IMR-90 (cell line): Measurements from ENCODE around the gene ACTN2. TPM values are rescaled to one million over a fixed set of nuclear protein-coding genes. Genes with fewer than 3 reads are reported as not detected.
A peak's percentile ranks its signal among the peaks of the same experiment; 100 is the strongest.

ENCODE experiments used
- ATAC-seq: fragments of 200-7000 bp; cut with Tn5 transposase; 2 replicates; pipeline ENCODE4 v1.9.1; 2020; ENCODE audit warnings: low read depth, mild to moderate bottlenecking, moderate library complexity
- BruUV-seq: library from RNA; stranded (reverse); fragments of 400-500 nt; replicated peaks from 2 replicates; lab custom pipeline; 2021; lab: Mats Ljungman, UMichigan
- CTCF ChIA-PET: fragments of 300-600 bp; formaldehyde crosslinking; extraction: SDS; loops from one replicate; lab custom pipeline; 2021; ENCODE audit warnings: antibody characterized with exemption; lab: Yijun Ruan, JAX
- POLR2A ChIA-PET: fragments of 300-600 bp; sonication (Branson Sonifier 250); formaldehyde crosslinking; loops from one replicate; lab custom pipeline; 2022; ENCODE audit warnings: antibody characterized with exemption; ENCODE audit not compliant: unreplicated experiment; lab: Charles Lee
- DNase-seq: peaks from one replicate; pipeline ENCODE4 v3.0.0; 2013
- H2AFZ ChIP-seq: replicated peaks from 2 replicates; pipeline ENCODE3; 2013; ENCODE audit warnings: low read length, mild to moderate bottlenecking; ENCODE audit not compliant: poor library complexity
- H2AK5ac ChIP-seq: 2 replicates; pipeline ENCODE4 v1.6.1; 2013; ENCODE audit warnings: low read depth, low read length, inconsistent platforms
- H2AK9ac ChIP-seq: replicated peaks from 2 replicates; pipeline ENCODE3; 2013; ENCODE audit warnings: mild to moderate bottlenecking, low read depth, low read length, moderate library complexity; ENCODE audit not compliant: poor library complexity
- H2BK120ac ChIP-seq: 2 replicates; pipeline ENCODE4 v1.6.1; 2013; ENCODE audit warnings: low read depth, low read length, inconsistent platforms
- H2BK15ac ChIP-seq: 3 replicates; pipeline ENCODE4 v1.6.1; 2013; ENCODE audit warnings: low read depth, low read length, inconsistent platforms
- H2BK20ac ChIP-seq: 2 replicates; pipeline ENCODE4 v1.6.1; 2013; ENCODE audit warnings: low read depth, mild to moderate bottlenecking, inconsistent platforms, low read length, moderate library complexity
- H2BK5ac ChIP-seq: 2 replicates; pipeline ENCODE4 v1.6.1; 2013; ENCODE audit warnings: mild to moderate bottlenecking, low read depth, low read length, inconsistent platforms; ENCODE audit not compliant: poor library complexity, severe bottlenecking
- H3K14ac ChIP-seq: replicated peaks from 2 replicates; pipeline ENCODE4 v1.6.1; 2013; ENCODE audit warnings: low read depth, low read length, inconsistent platforms
- H3K18ac ChIP-seq: 2 replicates; pipeline ENCODE4 v1.6.1; 2013; ENCODE audit warnings: low read depth, low read length, control low read depth
- H3K23ac ChIP-seq: 2 replicates; pipeline ENCODE4 v1.6.1; 2013; ENCODE audit warnings: low read depth, low read length, inconsistent platforms
- H3K27ac ChIP-seq: 2 replicates; pipeline ENCODE4 v1.5.1; 2013; ENCODE audit warnings: mild to moderate bottlenecking, control low read depth, low read length; ENCODE audit not compliant: insufficient read depth
- H3K27me3 ChIP-seq: 2 replicates; pipeline ENCODE4 v1.6.1; 2013; ENCODE audit warnings: low read length; ENCODE audit not compliant: control insufficient read depth, insufficient read depth
- H3K36me3 ChIP-seq: 2 replicates; pipeline ENCODE4 v1.6.1; 2013; ENCODE audit warnings: low read length, mixed read lengths; ENCODE audit not compliant: control insufficient read depth, insufficient read depth
- H3K4ac ChIP-seq: 2 replicates; pipeline ENCODE4 v1.6.1; 2013; ENCODE audit warnings: low read depth, low read length, inconsistent platforms
- H3K4me1 ChIP-seq: 2 replicates; pipeline ENCODE4 v1.6.1; 2013; ENCODE audit warnings: low read length, mixed read lengths; ENCODE audit not compliant: control insufficient read depth, insufficient read depth
- H3K4me2 ChIP-seq: 2 replicates; pipeline ENCODE4 v1.6.1; 2013; ENCODE audit warnings: low read depth, mild to moderate bottlenecking, control low read depth, low read length, moderate library complexity
- H3K4me3 ChIP-seq: 2 replicates; pipeline ENCODE4 v1.5.1; 2013; ENCODE audit warnings: low read depth, mild to moderate bottlenecking, control low read depth, low read length, moderate library complexity; ENCODE audit not compliant: insufficient read depth
- H3K56ac ChIP-seq: 2 replicates; pipeline ENCODE4 v1.6.1; 2013; ENCODE audit warnings: low read length, inconsistent platforms; ENCODE audit not compliant: insufficient read depth; ENCODE audit errors: extremely low read depth
- H3K79me1 ChIP-seq, 2 experiments: 2 replicates each; pipeline ENCODE4 v1.6.1; 2013; ENCODE audit warnings: low read length in 2 of 2, inconsistent platforms in 1 of 2, low read depth in 1 of 2
- H3K9ac ChIP-seq: 2 replicates; pipeline ENCODE4 v1.6.1; 2013; ENCODE audit warnings: low read depth, low read length, control low read depth
- H3K9me1 ChIP-seq: 2 replicates; pipeline ENCODE4 v1.6.1; 2013; ENCODE audit warnings: low read length, inconsistent platforms; ENCODE audit not compliant: insufficient read depth
- H3K9me3 ChIP-seq: 2 replicates; pipeline ENCODE4 v1.6.1; 2013; ENCODE audit warnings: low read length; ENCODE audit not compliant: control insufficient read depth, insufficient read depth
- H4K20me1 ChIP-seq: 2 replicates; pipeline ENCODE4 v1.6.1; 2013; ENCODE audit warnings: low read length, inconsistent platforms; ENCODE audit not compliant: insufficient read depth
- H4K5ac ChIP-seq: 2 replicates; pipeline ENCODE4 v1.6.1; 2013; ENCODE audit warnings: mild to moderate bottlenecking, low read depth, low read length, control low read depth
- H4K8ac ChIP-seq, 2 experiments: 2 replicates each; pipeline ENCODE4 v1.6.1; 2013; ENCODE audit warnings: low read depth in 2 of 2, low read length in 2 of 2, control low read depth in 1 of 2, inconsistent platforms in 1 of 2
- H4K91ac ChIP-seq: 2 replicates; pipeline ENCODE4 v1.6.1; 2013; ENCODE audit warnings: low read depth, low read length, inconsistent platforms; ENCODE audit not compliant: insufficient read depth
- BHLHE40 ChIP-seq: fragments of 150-350 bp; IDR thresholded peaks from 2 replicates; pipeline ENCODE4 v1.6.1; 2016; ENCODE audit warnings: mild to moderate bottlenecking, low read depth, low read length
- CEBPB ChIP-seq: IDR thresholded peaks from 2 replicates; pipeline ENCODE4 v1.6.1; 2012; ENCODE audit warnings: low read depth, low read length, improper control_type of control experiment
- FOS ChIP-seq: fragments of 150-350 bp; IDR thresholded peaks from 2 replicates; pipeline ENCODE4 v1.6.1; 2016; ENCODE audit warnings: low read depth, low read length
- MAZ ChIP-seq: IDR thresholded peaks from 2 replicates; pipeline ENCODE4 v1.6.1; 2012; ENCODE audit warnings: low read depth, mild to moderate bottlenecking, low read length, improper control_type of control experiment, moderate library complexity, borderline replicate concordance
- MXI1 ChIP-seq: IDR thresholded peaks from 2 replicates; pipeline ENCODE4 v1.6.1; 2012; ENCODE audit warnings: low read depth, mild to moderate bottlenecking, low read length, moderate library complexity, borderline replicate concordance
- POLR2A ChIP-seq: IDR thresholded peaks from 2 replicates; pipeline ENCODE4 v1.6.1; 2012; ENCODE audit warnings: mild to moderate bottlenecking, low read depth, low read length
- RAD21 ChIP-seq: IDR thresholded peaks from 2 replicates; pipeline ENCODE4 v1.6.1; 2012; ENCODE audit warnings: low read length, improper control_type of control experiment
- SMC3 ChIP-seq: fragments of 150-350 bp; IDR thresholded peaks from 2 replicates; pipeline ENCODE4 v1.6.1; 2016; ENCODE audit warnings: low read depth, mild to moderate bottlenecking, antibody characterized with exemption, low read length, moderate library complexity
- WGBS, 2 experiments: methylation state at CpG; one replicate each; pipeline versions ENCODE4 v1.1.5 to v1.1.7; 2013; ENCODE audit warnings: missing lambda C conversion rate in 2 of 2; ENCODE audit not compliant: insufficient read length in 1 of 2; ENCODE audit errors: extremely low coverage in 2 of 2; 5-methylcytosine and 5-hydroxymethylcytosine counted together
- dilution Hi-C: fragments of 300-500 bp; cut with HindIII; formaldehyde crosslinking; loops from one replicate; pipeline ENCODE4 v1.14.3; 2018; ENCODE audit warnings: low sequenced_read_pairs; ENCODE audit not compliant: unreplicated experiment
- in situ Hi-C: fragments of 300-500 bp; cut with MboI; formaldehyde crosslinking; loops from 3 replicates; pipeline ENCODE4 v1.14.3; 2019; ENCODE audit warnings: low sequenced_read_pairs, inconsistent platforms, mixed read lengths
- intact Hi-C: fragments of 100-400 bp; cut with micrococcal nuclease; formaldehyde crosslinking; loops from 2 replicates; pipeline ENCODE4 v1.10.0; 2022
- polyA plus RNA-seq, 3 experiments: library from polyadenylated mRNA; depleted of rRNA; stranded (reverse); fragments of >200 nt; gene quantifications; 2 replicates each; pipeline ENCODE4 v1.2.3, GENCODE V29; 2012; ENCODE audit warnings: low replicate concordance in 1 of 3
- total RNA-seq: library from RNA; depleted of rRNA; stranded (reverse); fragments of >200 nt; gene quantifications from 2 replicates; pipeline ENCODE4 v1.2.3, GENCODE V29; 2012
- TF ChIP-seq, protein P1 (sequence below): fragments of 150-350 bp; IDR thresholded peaks from 2 replicates; pipeline ENCODE4 v1.6.1; 2017; ENCODE audit warnings: mild to moderate bottlenecking, antibody characterized with exemption, low read length, low read depth

Gene ACTN2
- total and polyA plus RNA-seq, 2 of the 4 experiments (the other 2 are of a cell fraction) = under 0.01 TPM; not detected in 1

DNA sequence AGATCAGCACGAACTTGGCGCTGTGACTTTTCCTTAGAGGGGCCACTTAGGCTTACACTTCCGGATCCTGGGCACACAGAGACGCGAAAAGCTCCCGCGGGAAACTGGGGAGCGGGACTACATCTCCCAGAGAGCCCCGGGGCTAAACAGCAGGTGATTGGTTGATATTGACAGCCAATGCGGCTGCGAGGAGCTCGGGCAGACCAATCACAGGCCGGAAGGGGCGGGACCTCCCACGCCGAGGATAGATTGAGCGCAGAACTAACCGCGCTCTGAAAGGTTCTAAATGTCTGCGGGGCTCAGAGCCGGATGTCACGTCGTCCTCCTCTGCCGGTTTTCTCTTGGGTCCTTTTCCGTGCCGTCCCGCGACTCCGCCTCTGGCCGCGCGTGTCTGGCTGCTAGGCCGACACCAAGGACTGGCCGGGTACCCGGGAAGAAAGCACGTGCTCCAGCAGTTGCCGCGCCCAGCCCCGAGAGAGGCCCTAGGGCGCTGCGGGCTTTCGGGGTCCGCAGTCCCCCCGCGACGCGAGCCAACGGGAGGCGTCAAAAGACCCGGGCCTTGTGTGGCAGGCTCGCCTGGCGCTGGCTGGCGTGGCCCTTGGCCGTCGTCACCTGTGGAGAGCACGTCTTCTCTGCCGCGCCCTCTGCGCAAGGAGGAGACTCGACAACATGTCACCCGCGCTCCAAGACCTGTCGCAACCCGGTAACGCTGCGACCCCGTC, 108.9 kb downstream of the ACTN2 start, which contains the start of gene MTR:
Gene MTR, plus strand, starts transcription at position 258 of the 722 bp plus-strand sequence. Its CDS starts 412 bp downstream, at position 670.
- peak within 1 kb of the TSS; percentile 30 for H2BK120ac ChIP-seq
- H3K4ac ChIP-seq = peak within 1 kb of the TSS; percentile 81
- H3K36me3 ChIP-seq = no peaks in the 10 kb centered on the region
- H3K27ac ChIP-seq = peak within 1 kb of the TSS; percentile 65
- H2BK15ac ChIP-seq = peak within 1 kb of the TSS; percentile 39; the same call in 1 of the 3 replicates
- peak within 1 kb of the TSS; percentile 61 for H3K4me3 ChIP-seq
- peak within 1 kb of the TSS; percentile 93 to 94 for H4K8ac ChIP-seq
- H2AK5ac ChIP-seq = peak within 1 kb of the TSS; percentile 76
- H4K5ac ChIP-seq = peak within 1 kb of the TSS; percentile 85
- CTCF ChIA-PET = no interaction called here
- peak within 1 kb of the TSS; percentile 52 for H3K18ac ChIP-seq
- H2AFZ ChIP-seq = peak within 1 kb of the TSS; percentile 99
- H3K23ac ChIP-seq = peak within 1 kb of the TSS; percentile 95
- H3K56ac ChIP-seq = peak within 1 kb of the TSS; percentile 56; the same call in 1 of the 2 replicates
- peaks cover 16 to 20% of the 10 kb centered on the region in 2 experiments for H3K79me1 ChIP-seq
- H2BK20ac ChIP-seq = no peak within 1 kb of the TSS
- H3K4me2 ChIP-seq = peak within 1 kb of the TSS; percentile 99
- 0% methylated on average over 36 of the region's 67 CpGs; no CpG with 5 or more reads in 1 of the 2 experiments for WGBS, 2 experiments
- H3K9ac ChIP-seq = peak within 1 kb of the TSS; percentile 81
- H3K27me3 ChIP-seq = no peaks in the 10 kb centered on the region
- DNase-seq (peak; percentile 95), ATAC-seq (peak; percentile 100)
- no peaks in the 10 kb centered on the region for H3K4me1 ChIP-seq
- intact Hi-C loops = loop anchor here (5.0 to 10.0 kb wide), 2 partner anchors 72 to 190 kb away; partner anchors contain the start of gene HEATR1
- TSS peak; percentile 30 for BruUV-seq
- dilution Hi-C loops = no loop called here
- H2BK5ac ChIP-seq = peak within 1 kb of the TSS; percentile 69
- in situ Hi-C loops = no loop called here
- no peaks in the 10 kb centered on the region for H4K20me1 ChIP-seq
- no peaks in the 10 kb centered on the region for H3K9me1 ChIP-seq
- POLR2A ChIA-PET = interaction anchor here (0.5 to 1.0 kb wide), 3 partner anchors 36 to 214 kb away, joined by 3 to 5 read pairs (median 3); no protein-coding TSS in a partner anchor
- TF ChIP-seq CEBPB = peak; percentile 32; the same call in 1 of the 2 replicates
- peak; percentile 59; the same call in 1 of the 2 replicates for TF ChIP-seq BHLHE40
- TF ChIP-seq POLR2A = peak; percentile 90
- no peak for TF ChIP-seq MAZ
- TF ChIP-seq FOS = peak; percentile 38; the same call in 1 of the 2 replicates
- TF ChIP-seq MXI1 = peak; percentile 86
- no peak for TF ChIP-seq RAD21
- TF ChIP-seq SMC3 = no peak
- TF ChIP-seq, protein P1, sequence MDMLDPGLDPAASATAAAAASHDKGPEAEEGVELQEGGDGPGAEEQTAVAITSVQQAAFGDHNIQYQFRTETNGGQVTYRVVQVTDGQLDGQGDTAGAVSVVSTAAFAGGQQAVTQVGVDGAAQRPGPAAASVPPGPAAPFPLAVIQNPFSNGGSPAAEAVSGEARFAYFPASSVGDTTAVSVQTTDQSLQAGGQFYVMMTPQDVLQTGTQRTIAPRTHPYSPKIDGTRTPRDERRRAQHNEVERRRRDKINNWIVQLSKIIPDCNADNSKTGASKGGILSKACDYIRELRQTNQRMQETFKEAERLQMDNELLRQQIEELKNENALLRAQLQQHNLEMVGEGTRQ = peak; percentile 17; the same call in 1 of the 2 replicates
- peak within 1 kb of the TSS; percentile 77 for H4K91ac ChIP-seq
- peak within 1 kb of the TSS; percentile 97 for H2AK9ac ChIP-seq
- no peaks in the 10 kb centered on the region for H3K9me3 ChIP-seq
- peak within 1 kb of the TSS; percentile 80 for H3K14ac ChIP-seq
